Smooth muscle cell (in vitro differentiated cells): ENCODE results near the gene PLXNA4. TPM values are rescaled to one million over a fixed set of nuclear protein-coding genes. Genes with fewer than 3 reads are reported as not detected.

ENCODE experiments used
- DNase-seq: peaks from one replicate; lab custom pipeline; 2025; ENCODE audit not compliant: unreplicated experiment; lab: John Stamatoyannopoulos, UW
- H2AFZ ChIP-seq: fragments of 200-600 bp; sonication (generic); 2 replicates; pipeline ENCODE4 v1.6.0; 2016; ENCODE audit warnings: antibody characterized with exemption, low read depth, mild to moderate bottlenecking
- H3F3A ChIP-seq: fragments of 200-600 bp; sonication (generic); 2 replicates; pipeline ENCODE4 v1.6.0; 2017; ENCODE audit warnings: antibody characterized with exemption, low read depth
- H3K27ac ChIP-seq: fragments of 200-600 bp; sonication (generic); 2 replicates; pipeline ENCODE4 v1.5.1; 2016; ENCODE audit warnings: low read depth, mild to moderate bottlenecking
- H3K27me3 ChIP-seq: fragments of 200-600 bp; sonication (generic); 2 replicates; pipeline ENCODE4 v1.6.1; 2016; ENCODE audit warnings: low read depth, mild to moderate bottlenecking
- H3K36me3 ChIP-seq: fragments of 200-600 bp; sonication (generic); 2 replicates; pipeline ENCODE4 v1.5.1; 2016; ENCODE audit warnings: low read depth
- H3K4me1 ChIP-seq: fragments of 200-600 bp; sonication (generic); 2 replicates; pipeline ENCODE4 v1.5.1; 2016; ENCODE audit warnings: low read depth
- H3K4me2 ChIP-seq: fragments of 200-600 bp; sonication (generic); 2 replicates; pipeline ENCODE4 v1.6.0; 2016; ENCODE audit warnings: mild to moderate bottlenecking
- H3K4me3 ChIP-seq: fragments of 200-600 bp; sonication (generic); 2 replicates; pipeline ENCODE4 v1.5.1; 2016; ENCODE audit warnings: mild to moderate bottlenecking
- H3K79me2 ChIP-seq: fragments of 200-600 bp; sonication (generic); 2 replicates; pipeline ENCODE4 v1.6.0; 2016; ENCODE audit warnings: low read depth, mild to moderate bottlenecking
- H3K9ac ChIP-seq: fragments of 200-600 bp; sonication (generic); 2 replicates; pipeline ENCODE4 v1.6.0; 2016; ENCODE audit warnings: low read depth
- H3K9me3 ChIP-seq: fragments of 200-600 bp; sonication (generic); replicated peaks from 2 replicates; pipeline ENCODE4 v1.5.1; 2016; ENCODE audit warnings: low read depth
- H4K20me1 ChIP-seq: fragments of 200-600 bp; sonication (generic); 2 replicates; pipeline ENCODE4 v1.6.0; 2016; ENCODE audit warnings: low read depth
- WGBS: methylation state at CpG from one replicate; pipeline ENCODE4 v1.1.7; 2016; ENCODE audit warnings: low lambda C conversion rate; 5-methylcytosine and 5-hydroxymethylcytosine counted together
- polyA plus RNA-seq: library from polyadenylated mRNA; unstranded; fragments of >200 nt; fragmentation: Nextera tagmentation; extraction: Ambion mirVana; gene quantifications from 2 replicates; pipeline ENCODE4 v1.2.1, GENCODE V29; 2016
- total RNA-seq: library from RNA; depleted of rRNA; stranded (reverse); fragments of >200 nt; gene quantifications from 2 replicates; pipeline ENCODE4 v1.2.3, GENCODE V29; 2014
- TF ChIP-seq, protein P1 (sequence below): fragments of 200-600 bp; sonication (generic); IDR thresholded peaks from 2 replicates; pipeline ENCODE4 v1.5.1; 2017; ENCODE audit warnings: borderline replicate concordance, mild to moderate bottlenecking, antibody characterized with exemption; ENCODE audit not compliant: insufficient read depth, poor library complexity, severe bottlenecking

Gene PLXNA4
- total and polyA plus RNA-seq, 2 experiments from 2014 or later = 8.5 to 9.9 TPM

DNA sequence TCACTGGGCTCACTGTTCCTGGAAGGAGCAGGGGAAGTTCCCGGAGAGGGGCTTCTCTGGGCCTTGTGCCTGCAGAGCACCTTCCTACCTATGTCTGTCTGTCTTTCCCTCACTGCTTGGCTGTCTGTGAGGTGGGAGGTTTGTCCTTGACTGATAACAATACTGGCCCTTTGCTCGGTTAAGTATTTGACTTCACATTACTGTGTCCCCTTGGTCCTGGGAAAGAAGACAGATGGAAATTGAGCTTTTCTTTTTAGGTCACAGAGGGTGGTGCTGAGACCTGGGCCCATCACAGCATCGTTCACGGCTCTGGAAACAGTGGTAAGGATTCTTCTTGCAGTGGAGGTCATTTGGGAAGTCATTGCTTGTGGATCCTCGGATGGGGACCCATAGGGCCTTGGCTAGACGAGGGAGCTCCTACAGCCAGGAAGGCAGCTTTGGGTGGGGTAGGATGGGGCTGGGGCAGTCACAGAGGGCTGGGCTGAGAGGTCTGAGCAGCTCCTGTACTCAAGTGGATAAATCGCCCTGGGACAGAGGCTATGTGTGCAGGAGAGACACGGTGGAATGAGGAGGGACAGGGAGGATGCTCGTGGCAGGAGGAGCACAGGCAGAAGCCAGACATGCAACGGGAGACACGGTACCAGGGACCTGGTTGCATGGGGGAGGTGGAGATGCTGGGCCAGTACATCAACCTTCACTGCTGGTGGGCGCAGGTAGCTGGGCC, 450.2 kb downstream of the PLXNA4 start:
- Histone ChIP-seq H3K4me1 (no peaks in the 10 kb centered on the region), H3K27me3 (no peaks in the 10 kb centered on the region), H4K20me1 (no peaks in the 10 kb centered on the region), H3K9me3 (no peaks in the 10 kb centered on the region), H2AFZ (no peak overlapping the region), H3F3A (no peaks in the 10 kb centered on the region), H3K4me2 (no peak overlapping the region), H3K27ac (no peak overlapping the region), H3K36me3 (no peaks in the 10 kb centered on the region), H3K4me3 (no peak overlapping the region), H3K79me2 (no peaks in the 10 kb centered on the region), H3K9ac (no peak overlapping the region)
- WGBS = 97% methylated on average over 12 of the region's 12 CpGs
- TF ChIP-seq, protein P1, sequence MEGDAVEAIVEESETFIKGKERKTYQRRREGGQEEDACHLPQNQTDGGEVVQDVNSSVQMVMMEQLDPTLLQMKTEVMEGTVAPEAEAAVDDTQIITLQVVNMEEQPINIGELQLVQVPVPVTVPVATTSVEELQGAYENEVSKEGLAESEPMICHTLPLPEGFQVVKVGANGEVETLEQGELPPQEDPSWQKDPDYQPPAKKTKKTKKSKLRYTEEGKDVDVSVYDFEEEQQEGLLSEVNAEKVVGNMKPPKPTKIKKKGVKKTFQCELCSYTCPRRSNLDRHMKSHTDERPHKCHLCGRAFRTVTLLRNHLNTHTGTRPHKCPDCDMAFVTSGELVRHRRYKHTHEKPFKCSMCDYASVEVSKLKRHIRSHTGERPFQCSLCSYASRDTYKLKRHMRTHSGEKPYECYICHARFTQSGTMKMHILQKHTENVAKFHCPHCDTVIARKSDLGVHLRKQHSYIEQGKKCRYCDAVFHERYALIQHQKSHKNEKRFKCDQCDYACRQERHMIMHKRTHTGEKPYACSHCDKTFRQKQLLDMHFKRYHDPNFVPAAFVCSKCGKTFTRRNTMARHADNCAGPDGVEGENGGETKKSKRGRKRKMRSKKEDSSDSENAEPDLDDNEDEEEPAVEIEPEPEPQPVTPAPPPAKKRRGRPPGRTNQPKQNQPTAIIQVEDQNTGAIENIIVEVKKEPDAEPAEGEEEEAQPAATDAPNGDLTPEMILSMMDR = no peak
- DNase-seq = no peak

DNA sequence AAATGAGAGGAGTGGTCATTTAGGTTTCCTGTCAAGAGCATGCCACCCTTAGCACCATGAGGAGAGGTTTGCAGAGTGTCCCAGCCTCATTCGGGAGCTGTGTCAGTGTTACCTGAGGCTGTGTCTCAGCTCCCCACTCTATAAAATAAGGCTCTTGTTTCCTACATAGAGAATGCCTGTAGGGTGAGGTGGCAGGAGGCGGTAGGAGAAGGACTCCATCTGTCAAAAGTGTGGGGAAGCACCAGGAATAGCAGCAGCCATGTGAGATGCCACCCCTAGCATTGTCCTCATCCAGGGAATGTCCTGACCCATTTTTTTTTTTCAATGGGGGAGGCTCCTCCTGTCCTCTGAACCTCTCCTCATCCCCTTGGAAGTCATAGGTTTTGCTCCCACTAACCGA, 451.2 kb downstream of the PLXNA4 start:
- no peaks in the 10 kb centered on the region for H3K79me2 ChIP-seq
- WGBS = 79% methylated on average over 3 of the region's 3 CpGs
- H3K27ac ChIP-seq = no peak overlapping the region
- no peaks in the 10 kb centered on the region for H4K20me1 ChIP-seq
- no peaks in the 10 kb centered on the region for H3K9me3 ChIP-seq
- no peak overlapping the region for H2AFZ ChIP-seq
- DNase-seq = no peak
- no peaks in the 10 kb centered on the region for H3K27me3 ChIP-seq
- no peak overlapping the region for H3K9ac ChIP-seq
- H3K4me3 ChIP-seq = no peak overlapping the region
- H3K36me3 ChIP-seq = no peaks in the 10 kb centered on the region
- TF ChIP-seq, protein P1 = no peak
- no peaks in the 10 kb centered on the region for H3K4me1 ChIP-seq
- H3F3A ChIP-seq = no peaks in the 10 kb centered on the region
- H3K4me2 ChIP-seq = no peak overlapping the region

DNA sequence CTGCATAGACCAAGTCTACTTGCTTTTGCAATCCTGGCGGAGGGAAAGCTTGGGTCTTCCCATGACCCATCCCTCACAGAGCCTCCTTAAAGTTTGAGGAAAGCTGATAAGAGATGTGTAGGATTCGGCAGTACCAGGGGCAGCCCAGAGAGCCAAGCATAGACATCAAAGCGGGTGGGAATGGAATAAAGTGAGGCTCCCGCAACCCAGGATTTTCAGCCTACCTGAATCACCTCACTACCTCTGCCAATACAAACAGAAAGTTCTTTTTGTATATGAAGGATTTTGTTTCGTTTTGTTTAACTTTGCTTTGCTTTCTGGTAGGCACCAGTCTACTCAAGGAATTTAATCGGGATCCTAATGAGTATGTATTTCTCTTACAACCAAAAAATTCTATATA, 451.7 kb downstream of the PLXNA4 start:
- 81% methylated on average over 6 of the region's 6 CpGs for WGBS
- no peak overlapping the region for H3K9ac ChIP-seq
- no peak overlapping the region for H3K4me2 ChIP-seq
- no peaks in the 10 kb centered on the region for H3K9me3 ChIP-seq
- no peaks in the 10 kb centered on the region for H3K4me1 ChIP-seq
- no peak for DNase-seq
- H2AFZ ChIP-seq = no peak overlapping the region
- H3K27ac ChIP-seq = no peak overlapping the region
- TF ChIP-seq, protein P1 = no peak
- no peaks in the 10 kb centered on the region for H3K27me3 ChIP-seq
- H3K36me3 ChIP-seq = no peaks in the 10 kb centered on the region
- H4K20me1 ChIP-seq = no peaks in the 10 kb centered on the region
- no peaks in the 10 kb centered on the region for H3F3A ChIP-seq
- H3K79me2 ChIP-seq = no peaks in the 10 kb centered on the region
- no peak overlapping the region for H3K4me3 ChIP-seq

- WGBS = 78% methylated on average over 7 of the region's 7 CpGs
- H3F3A ChIP-seq = no peaks in the 10 kb centered on the region
- TF ChIP-seq, protein P1 = no peak
Observed at GRCh38 chr7:132123773-132124172, 452.5 kb downstream of the PLXNA4 start.

More at GRCh38 chr7:132123773-132124172, 452.5 kb downstream of the PLXNA4 start:
- Histone ChIP-seq H3K27ac (no peak overlapping the region), H4K20me1 (no peaks in the 10 kb centered on the region), H2AFZ (no peak overlapping the region), H3K4me3 (no peak overlapping the region), H3K4me2 (no peak overlapping the region), H3K27me3 (no peaks in the 10 kb centered on the region), H3K4me1 (no peaks in the 10 kb centered on the region), H3K36me3 (no peaks in the 10 kb centered on the region), H3K9me3 (no peaks in the 10 kb centered on the region), H3K79me2 (no peaks in the 10 kb centered on the region), H3K9ac (no peak overlapping the region)
- DNase-seq = no peak
